ENCODE data around the gene HIPK1. TPM values are rescaled to one million over a fixed set of nuclear protein-coding genes. Genes with fewer than 3 reads are reported as not detected.

Gene HIPK1
- total RNA-seq, 2 donors from 2014 or later, result 50.1 to 58.1 TPM

DNA sequence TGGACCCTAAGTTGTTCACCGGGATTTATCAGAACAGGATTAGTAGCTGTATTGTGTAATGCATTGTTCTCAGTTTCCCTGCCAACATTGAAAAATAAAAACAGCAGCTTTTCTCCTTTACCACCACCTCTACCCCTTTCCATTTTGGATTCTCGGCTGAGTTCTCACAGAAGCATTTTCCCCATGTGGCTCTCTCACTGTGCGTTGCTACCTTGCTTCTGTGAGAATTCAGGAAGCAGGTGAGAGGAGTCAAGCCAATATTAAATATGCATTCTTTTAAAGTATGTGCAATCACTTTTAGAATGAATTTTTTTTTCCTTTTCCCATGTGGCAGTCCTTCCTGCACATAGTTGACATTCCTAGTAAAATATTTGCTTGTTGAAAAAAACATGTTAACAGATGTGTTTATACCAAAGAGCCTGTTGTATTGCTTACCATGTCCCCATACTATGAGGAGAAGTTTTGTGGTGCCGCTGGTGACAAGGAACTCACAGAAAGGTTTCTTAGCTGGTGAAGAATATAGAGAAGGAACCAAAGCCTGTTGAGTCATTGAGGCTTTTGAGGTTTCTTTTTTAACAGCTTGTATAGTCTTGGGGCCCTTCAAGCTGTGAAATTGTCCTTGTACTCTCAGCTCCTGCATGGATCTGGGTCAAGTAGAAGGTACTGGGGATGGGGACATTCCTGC lies 46.2 kb downstream of the HIPK1 start:
- H3K27ac ChIP-seq, result no peak overlapping the region
- H3K4me1 ChIP-seq, result peaks cover 0 to 27% of the 10 kb centered on the region in 2 donors
- H3K36me3 ChIP-seq, result peaks cover 42% of the 10 kb centered on the region
- H3K9me3 ChIP-seq, result no peaks in the 10 kb centered on the region
- no peak for DNase-seq (ENCODE audit: low spot score)
- H3K4me3 ChIP-seq, result no peak overlapping the region
- no peaks in the 10 kb centered on the region for H3K27me3 ChIP-seq
- no peak for TF ChIP-seq CTCF (IDR thresholded peaks at IDR 0.05)

GRCh38 chr1:113976609-113977278 lies 47.6 kb downstream of the HIPK1 start:
- Histone ChIP-seq H3K36me3 (peaks cover 28% of the 10 kb centered on the region), H3K4me1 (peaks cover 0 to 32% of the 10 kb centered on the region in 2 donors), H3K27ac (peak overlapping the region in 1 of 2 donors; percentile 27), H3K4me3 (no peak overlapping the region), H3K27me3 (no peaks in the 10 kb centered on the region), H3K9me3 (no peaks in the 10 kb centered on the region)
- peak in 1 of 2 donors; percentile 58 for TF ChIP-seq CTCF (IDR thresholded peaks at IDR 0.05)
- DNase-seq (ENCODE audit: low spot score), result no peak

- H3K27ac ChIP-seq, result no peak overlapping the region
- H3K4me1 ChIP-seq, result peaks cover 0 to 43% of the 10 kb centered on the region in 2 donors
- peaks cover 17% of the 10 kb centered on the region for H3K36me3 ChIP-seq
- no peaks in the 10 kb centered on the region for H3K9me3 ChIP-seq
- no peak for DNase-seq (ENCODE audit: low spot score)
- no peak overlapping the region for H3K4me3 ChIP-seq
- no peaks in the 10 kb centered on the region for H3K27me3 ChIP-seq
- TF ChIP-seq CTCF (IDR thresholded peaks at IDR 0.05), result no peak
Observed at GRCh38 chr1:113977906-113978305, 48.8 kb downstream of the HIPK1 start.

DNA sequence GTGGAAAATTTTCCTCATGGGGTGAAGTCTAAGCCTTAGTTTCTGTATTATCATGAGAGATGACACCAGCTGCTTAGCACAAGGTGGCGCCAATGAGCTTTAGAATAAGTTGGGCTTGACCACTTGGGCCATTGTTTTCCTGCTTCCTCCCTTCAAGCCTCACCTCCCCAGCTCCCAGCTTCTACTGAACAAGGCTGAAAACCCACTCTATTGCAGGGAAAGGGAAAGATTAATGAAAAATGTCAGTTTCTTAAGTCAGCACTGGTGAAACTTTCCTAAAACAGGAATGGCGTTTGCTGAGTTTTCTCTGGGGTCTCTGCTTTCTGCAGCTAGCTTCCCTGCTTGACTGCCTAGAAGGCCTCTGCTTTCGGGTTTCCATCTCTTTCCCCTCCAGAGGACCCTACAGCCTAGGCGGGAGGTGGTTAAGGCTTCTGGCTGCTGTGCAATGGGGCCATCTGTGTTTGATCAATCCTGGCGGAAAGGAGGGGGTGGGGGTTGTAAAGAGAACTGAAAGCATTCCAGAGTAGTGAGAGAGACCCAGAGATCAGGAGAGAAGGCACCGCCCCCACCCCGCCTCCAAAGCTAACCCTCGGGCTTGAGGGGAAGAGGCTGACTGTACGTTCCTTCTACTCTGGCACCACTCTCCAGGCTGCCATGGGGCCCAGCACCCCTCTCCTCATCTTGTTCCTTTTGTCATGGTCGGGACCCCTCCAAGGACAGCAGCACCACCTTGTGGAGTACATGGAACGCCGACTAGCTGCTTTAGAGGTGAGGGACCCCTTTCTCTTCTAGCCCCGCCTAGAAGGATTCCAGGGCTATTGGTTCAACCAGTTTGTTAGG lies 50.0 kb downstream of the HIPK1 start, which contains the start of gene OLFML3:
TSS of gene OLFML3 (plus strand) at position 612 of the 840 bp plus-strand sequence. CDS start at position 655, 43 bp downstream.
- Histone ChIP-seq H3K4me1 (peaks cover 0 to 55% of the 10 kb centered on the region in 2 donors), H3K36me3 (peaks cover 8% of the 10 kb centered on the region), H3K9me3 (no peaks in the 10 kb centered on the region), H3K27ac (peak within 1 kb of the TSS; percentile 37 to 63), H3K4me3 (peak within 1 kb of the TSS; percentile 30 to 33), H3K27me3 (no peaks in the 10 kb centered on the region)
- peak; percentile 91 for DNase-seq (ENCODE audit: low spot score)
- peak; percentile 57 to 76 for TF ChIP-seq CTCF (IDR thresholded peaks at IDR 0.05)

GRCh38 chr1:113980110-113980509 lies 51.0 kb downstream of the HIPK1 start:
- Histone ChIP-seq H3K27me3 (no peaks in the 10 kb centered on the region), H3K27ac (peak overlapping the region; percentile 37 to 63), H3K36me3 (peaks cover under 1% of the 10 kb centered on the region), H3K4me1 (peaks cover 0 to 64% of the 10 kb centered on the region in 2 donors), H3K4me3 (peak overlapping the region; percentile 30 to 33), H3K9me3 (no peaks in the 10 kb centered on the region)
- no peak for TF ChIP-seq CTCF (IDR thresholded peaks at IDR 0.05)
- DNase-seq (ENCODE audit: low spot score), result peak; percentile 73

All from right atrium auricular region (tissue), 2 donors.